ENCODE results near the gene ASS1. TPM values are rescaled to one million over a fixed set of nuclear protein-coding genes. Genes with fewer than 3 reads are reported as not detected.

Gene ASS1
- total RNA-seq, 6 donors from 2014 or later: 31.4 to 104 (median 66.3) TPM

DNA sequence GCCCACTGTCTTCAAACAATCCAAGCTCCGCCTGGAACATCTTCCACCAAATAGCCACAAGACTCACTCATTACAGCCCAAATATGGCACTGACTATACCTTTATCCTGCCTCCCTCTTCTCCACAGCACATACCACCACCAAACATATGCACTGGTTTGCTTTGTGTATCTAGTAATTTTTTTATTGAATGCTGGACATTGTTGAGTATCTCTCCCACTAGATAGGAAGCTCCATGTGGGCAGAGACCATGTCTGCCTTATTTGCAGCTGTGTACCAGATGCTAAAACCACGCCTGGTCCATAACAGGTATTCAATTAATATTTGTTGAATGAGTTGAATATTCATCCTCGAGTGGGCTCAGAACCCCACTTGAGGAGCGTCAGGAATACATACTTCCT is 67.4 kb downstream of the ASS1 start:
- DNase-seq (no peak), ATAC-seq (ENCODE audit: low FRiP score in 2 of 2) (no peak)
- Histone ChIP-seq H3K27ac (no peak overlapping the region), H3K4me3 (no peak overlapping the region), H3K4me1 (no peaks in the 10 kb centered on the region), H3K36me3 (no peaks in the 10 kb centered on the region), H3K27me3 (no peaks in the 10 kb centered on the region), H3K9me3 (no peaks in the 10 kb centered on the region)
- WGBS, 2 donors: 82 to 89% methylated on average over 4 of the region's 4 CpGs
- TF ChIP-seq EP300 (IDR thresholded peaks at IDR 0.05) (no peak), POLR2AphosphoS5 (IDR thresholded peaks at IDR 0.05) (no peak), POLR2A (IDR thresholded peaks at IDR 0.05) (no peak), CTCF (IDR thresholded peaks at IDR 0.05) (no peak)

DNA sequence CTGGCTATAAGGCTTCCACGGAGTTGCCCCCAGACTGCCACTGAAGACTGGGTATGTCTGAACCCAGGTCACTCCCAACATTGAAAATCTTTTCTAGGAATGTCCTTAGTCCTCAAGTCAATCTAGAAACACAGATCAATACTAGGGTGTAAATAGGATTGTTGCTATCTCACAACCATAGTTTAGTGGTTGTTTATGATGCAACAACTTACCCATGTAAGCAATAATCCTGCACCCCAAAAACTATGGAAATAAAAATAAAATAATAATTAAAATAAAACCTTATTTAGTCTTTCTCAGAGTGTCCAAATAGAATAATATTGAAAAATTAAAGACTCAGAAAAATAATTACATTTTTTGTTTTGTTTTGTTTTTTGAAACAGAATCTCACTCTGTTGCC is 68.3 kb downstream of the ASS1 start:
- 79 to 85% methylated on average over 1 of the region's 1 CpG for WGBS, 2 donors
- ATAC-seq (ENCODE audit: low FRiP score in 2 of 2) (no peak), DNase-seq (no peak)
- H3K27ac ChIP-seq: no peak overlapping the region
- no peak for TF ChIP-seq POLR2A (IDR thresholded peaks at IDR 0.05)
- no peak for TF ChIP-seq CTCF (IDR thresholded peaks at IDR 0.05)
- TF ChIP-seq POLR2AphosphoS5 (IDR thresholded peaks at IDR 0.05): no peak
- TF ChIP-seq EP300 (IDR thresholded peaks at IDR 0.05): no peak
- H3K4me1 ChIP-seq: no peaks in the 10 kb centered on the region
- no peaks in the 10 kb centered on the region for H3K9me3 ChIP-seq
- no peak overlapping the region for H3K4me3 ChIP-seq
- no peaks in the 10 kb centered on the region for H3K27me3 ChIP-seq
- H3K36me3 ChIP-seq: no peaks in the 10 kb centered on the region

DNA sequence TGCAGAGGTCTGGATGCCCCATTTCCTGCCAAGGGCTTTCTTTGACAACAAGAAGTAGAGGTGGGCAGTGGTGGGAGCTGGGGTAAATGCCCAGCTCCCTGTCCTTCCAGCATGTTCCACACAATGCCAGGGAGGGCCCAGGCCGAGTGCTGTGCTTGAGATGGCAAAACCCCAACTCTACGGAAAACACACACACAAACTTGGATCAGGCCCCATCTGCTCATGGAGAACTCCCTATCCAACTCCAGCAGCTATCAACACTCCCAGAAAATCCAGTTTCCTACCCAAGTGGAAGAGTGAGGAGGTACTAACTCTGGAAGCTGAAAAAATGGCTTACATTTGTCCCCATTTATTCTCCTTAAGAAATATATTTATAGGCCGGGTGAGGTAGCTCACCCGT is 73.5 kb downstream of the ASS1 start:
- no peaks in the 10 kb centered on the region for H3K9me3 ChIP-seq
- H3K36me3 ChIP-seq: no peaks in the 10 kb centered on the region
- H3K27ac ChIP-seq: no peak overlapping the region
- H3K4me3 ChIP-seq: no peak overlapping the region
- no peaks in the 10 kb centered on the region for H3K4me1 ChIP-seq
- DNase-seq (no peak), ATAC-seq (ENCODE audit: low FRiP score in 2 of 2) (no peak)
- TF ChIP-seq EP300 (IDR thresholded peaks at IDR 0.05) (no peak), CTCF (IDR thresholded peaks at IDR 0.05) (no peak), POLR2AphosphoS5 (IDR thresholded peaks at IDR 0.05) (no peak), POLR2A (IDR thresholded peaks at IDR 0.05) (no peak)
- 77 to 87% methylated on average over 4 of the region's 4 CpGs for WGBS, 2 donors
- no peaks in the 10 kb centered on the region for H3K27me3 ChIP-seq

- H3K4me1 ChIP-seq: no peaks in the 10 kb centered on the region
- no peaks in the 10 kb centered on the region for H3K36me3 ChIP-seq
- H3K4me3 ChIP-seq: no peak overlapping the region
- TF ChIP-seq POLR2A (IDR thresholded peaks at IDR 0.05) (no peak), POLR2AphosphoS5 (IDR thresholded peaks at IDR 0.05) (no peak), EP300 (IDR thresholded peaks at IDR 0.05) (no peak), CTCF (IDR thresholded peaks at IDR 0.05) (no peak)
- WGBS, 2 donors: 65 to 75% methylated on average over 24 of the region's 24 CpGs
- DNase-seq (no peak), ATAC-seq (ENCODE audit: low FRiP score in 2 of 2) (no peak)
- no peaks in the 10 kb centered on the region for H3K9me3 ChIP-seq
- no peak overlapping the region for H3K27ac ChIP-seq
- H3K27me3 ChIP-seq: no peaks in the 10 kb centered on the region
Observed at GRCh38 chr9:130518943-130519799, 74.4 kb downstream of the ASS1 start.

- H3K27me3 ChIP-seq: no peaks in the 10 kb centered on the region
- no peak for ATAC-seq (ENCODE audit: low FRiP score in 2 of 2)
- no peaks in the 10 kb centered on the region for H3K9me3 ChIP-seq
- TF ChIP-seq POLR2AphosphoS5 (IDR thresholded peaks at IDR 0.05) (no peak), POLR2A (IDR thresholded peaks at IDR 0.05) (no peak), EP300 (IDR thresholded peaks at IDR 0.05) (no peak), CTCF (IDR thresholded peaks at IDR 0.05) (no peak)
- no peaks in the 10 kb centered on the region for H3K4me1 ChIP-seq
- H3K27ac ChIP-seq: no peak overlapping the region
- no peaks in the 10 kb centered on the region for H3K36me3 ChIP-seq
- WGBS, 2 donors: 89% methylated on average over 4 to 5 of the region's 5 CpGs
- DNase-seq: no peak
- H3K4me3 ChIP-seq: no peak overlapping the region
Observed at GRCh38 chr9:130519927-130520326, 75.2 kb downstream of the ASS1 start.
